HFFc6 (cell line): ENCODE measurements around the gene PCDHGB5. TPM values are rescaled to one million over a fixed set of nuclear protein-coding genes. Genes with fewer than 3 reads are reported as not detected.
A peak's percentile ranks its signal among the peaks of the same experiment; 100 is the strongest.

Source experiments
- DNase-seq: peaks from one replicate; pipeline ENCODE4 v3.0.0-alpha.2; 2018
- H3K27ac Mint-ChIP-seq: 2 replicates; pipeline ENCODE4 v1.8.0; 2020; ENCODE audit warnings: mild to moderate bottlenecking, mixed read lengths
- H3K27me3 Mint-ChIP-seq: 2 replicates; pipeline ENCODE4 v1.8.0; 2021; ENCODE audit warnings: mild to moderate bottlenecking, moderate library complexity, mixed read lengths; ENCODE audit not compliant: insufficient read depth
- H3K36me3 Mint-ChIP-seq: 2 replicates; pipeline ENCODE4 v1.8.0; 2021; ENCODE audit warnings: low read depth, mixed read lengths
- H3K4me1 Mint-ChIP-seq: 2 replicates; pipeline ENCODE4 v1.8.0; 2020; ENCODE audit warnings: low read depth, mixed read lengths
- H3K4me3 Mint-ChIP-seq: 2 replicates; pipeline ENCODE4 v1.8.0; 2020; ENCODE audit warnings: mild to moderate bottlenecking, moderate library complexity, mixed read lengths
- H3K9me3 Mint-ChIP-seq: 2 replicates; pipeline ENCODE4 v1.8.0; 2020; ENCODE audit warnings: mild to moderate bottlenecking, mixed read lengths
- total RNA-seq, 6 experiments: library from RNA; stranded (reverse); fragmentation: NEBNext Ultra II Directional; extraction: Animal tissue kit (Norgen Biotek cat#: 25700); gene quantifications; 2 replicates in 1 of 6; 3 replicates in 5 of 6; pipeline ENCODE4 v1.2.3, GENCODE V29; 2021
- TF ChIP-seq, protein P1 (sequence below): fragments of 200-600 bp; sonication (generic); IDR thresholded peaks from 2 replicates; pipeline ENCODE4 v1.5.0; 2021; ENCODE audit warnings: antibody characterized with exemption, mild to moderate bottlenecking

Gene PCDHGB5
- total RNA-seq, 6 experiments from 2014 or later, result 8.8 to 14.6 (median 9.6) TPM

DNA sequence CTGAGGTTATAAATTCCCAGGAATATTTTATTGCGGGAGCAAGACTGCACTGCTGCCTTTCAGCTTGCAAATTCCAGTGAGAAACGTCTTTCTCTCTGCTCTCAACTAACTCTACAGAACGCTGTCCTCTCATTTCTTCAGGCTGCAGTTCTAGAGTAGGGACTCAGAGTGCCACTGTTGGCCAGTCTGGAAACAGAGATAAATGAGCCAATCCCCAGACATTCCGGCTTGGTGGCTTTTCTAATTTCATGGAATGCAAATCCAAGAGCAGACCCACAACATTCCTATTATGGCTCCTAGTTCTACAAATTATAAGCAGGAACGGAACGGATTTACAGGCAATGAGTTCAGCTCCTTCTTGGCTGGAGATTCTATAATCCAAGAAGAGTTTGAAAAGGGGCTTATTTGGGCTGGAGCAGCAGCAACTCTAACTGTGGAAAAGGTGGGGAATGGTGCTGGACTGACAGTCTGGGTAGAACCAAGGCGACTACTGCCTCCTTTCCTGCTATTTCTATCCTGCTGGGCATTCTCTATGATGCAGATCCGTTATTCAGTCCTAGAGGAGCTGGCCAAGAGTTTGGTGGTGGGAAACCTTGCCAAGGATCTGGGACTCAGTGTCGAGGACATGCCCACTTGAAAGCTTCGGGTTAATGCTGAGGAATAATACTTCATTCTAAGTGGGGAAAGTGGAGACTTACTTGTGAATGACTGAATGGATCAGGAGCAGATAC is 41.8 kb downstream of the PCDHGB5 start:
- peak; percentile 39 for DNase-seq
- Mint-ChIP-seq H3K9me3 (peaks cover 4% of the 10 kb centered on the region), H3K27ac (peak overlapping the region; percentile 31; the same call in 1 of the 2 replicates), H3K4me3 (no peak overlapping the region), H3K4me1 (peaks cover 46% of the 10 kb centered on the region), H3K27me3 (no peaks in the 10 kb centered on the region), H3K36me3 (peaks cover 27% of the 10 kb centered on the region)
- TF ChIP-seq, protein P1, sequence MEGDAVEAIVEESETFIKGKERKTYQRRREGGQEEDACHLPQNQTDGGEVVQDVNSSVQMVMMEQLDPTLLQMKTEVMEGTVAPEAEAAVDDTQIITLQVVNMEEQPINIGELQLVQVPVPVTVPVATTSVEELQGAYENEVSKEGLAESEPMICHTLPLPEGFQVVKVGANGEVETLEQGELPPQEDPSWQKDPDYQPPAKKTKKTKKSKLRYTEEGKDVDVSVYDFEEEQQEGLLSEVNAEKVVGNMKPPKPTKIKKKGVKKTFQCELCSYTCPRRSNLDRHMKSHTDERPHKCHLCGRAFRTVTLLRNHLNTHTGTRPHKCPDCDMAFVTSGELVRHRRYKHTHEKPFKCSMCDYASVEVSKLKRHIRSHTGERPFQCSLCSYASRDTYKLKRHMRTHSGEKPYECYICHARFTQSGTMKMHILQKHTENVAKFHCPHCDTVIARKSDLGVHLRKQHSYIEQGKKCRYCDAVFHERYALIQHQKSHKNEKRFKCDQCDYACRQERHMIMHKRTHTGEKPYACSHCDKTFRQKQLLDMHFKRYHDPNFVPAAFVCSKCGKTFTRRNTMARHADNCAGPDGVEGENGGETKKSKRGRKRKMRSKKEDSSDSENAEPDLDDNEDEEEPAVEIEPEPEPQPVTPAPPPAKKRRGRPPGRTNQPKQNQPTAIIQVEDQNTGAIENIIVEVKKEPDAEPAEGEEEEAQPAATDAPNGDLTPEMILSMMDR, result peak; percentile 27; the same call in 1 of the 2 replicates

DNA sequence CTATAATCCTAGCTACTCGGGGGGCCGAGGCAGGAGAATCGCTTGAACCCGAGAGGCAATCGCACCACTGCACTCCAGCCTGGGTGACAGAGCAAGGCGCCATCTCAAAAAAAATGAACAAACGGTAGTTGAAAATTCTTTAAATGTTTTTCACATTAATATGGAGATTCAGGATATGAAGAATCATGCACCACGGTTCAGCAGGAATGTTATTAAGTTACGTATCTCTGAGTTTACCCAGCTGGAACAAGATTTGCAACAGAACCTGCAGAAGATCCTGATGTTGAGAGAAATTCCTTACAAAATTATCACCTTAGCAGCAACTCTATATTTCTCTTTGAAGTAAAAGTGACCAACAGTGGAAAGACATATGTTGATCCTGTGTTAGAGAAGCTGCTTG is 42.6 kb downstream of the PCDHGB5 start:
- Mint-ChIP-seq H3K4me1 (peaks cover 38% of the 10 kb centered on the region), H3K36me3 (peaks cover 30% of the 10 kb centered on the region), H3K4me3 (no peak overlapping the region), H3K9me3 (peaks cover 4% of the 10 kb centered on the region), H3K27me3 (no peaks in the 10 kb centered on the region), H3K27ac (no peak overlapping the region)
- no peak for DNase-seq
- TF ChIP-seq, protein P1, result no peak

DNA sequence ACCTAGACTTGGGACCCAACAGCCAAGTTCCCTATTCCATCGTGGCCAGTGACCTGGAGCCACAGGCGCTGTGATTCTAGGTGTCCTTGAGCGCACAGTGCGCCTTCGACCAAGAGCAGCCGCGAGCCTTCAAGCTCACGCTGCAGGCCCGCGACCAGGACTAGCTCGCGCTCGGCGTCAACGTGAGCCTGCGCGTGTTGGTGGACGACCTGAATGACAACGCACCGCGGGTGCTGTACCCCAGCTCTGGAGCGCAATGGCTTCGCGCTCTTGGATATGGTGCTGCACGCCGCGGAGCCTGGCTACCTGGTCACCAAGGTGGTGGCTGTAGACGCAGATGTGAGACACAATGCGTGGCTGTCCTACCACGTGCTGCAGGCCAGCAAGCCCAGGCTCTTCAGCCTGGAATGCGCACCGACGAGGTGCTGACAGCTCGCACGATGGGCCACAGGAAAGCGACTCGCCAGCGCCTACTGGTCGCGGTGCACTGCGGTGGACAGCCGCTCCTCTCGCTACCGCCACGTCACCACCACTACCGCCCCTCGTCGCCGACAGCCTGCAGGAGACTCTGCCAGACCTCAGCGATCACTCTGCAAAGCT is 43.9 kb downstream of the PCDHGB5 start:
- DNase-seq, result no peak
- peaks cover 4% of the 10 kb centered on the region for H3K9me3 Mint-ChIP-seq
- H3K27me3 Mint-ChIP-seq, result no peaks in the 10 kb centered on the region
- H3K36me3 Mint-ChIP-seq, result peaks cover 32% of the 10 kb centered on the region
- H3K27ac Mint-ChIP-seq, result no peak overlapping the region
- H3K4me3 Mint-ChIP-seq, result no peak overlapping the region
- TF ChIP-seq, protein P1, result no peak
- H3K4me1 Mint-ChIP-seq, result peaks cover 25% of the 10 kb centered on the region

Other genes with a start within 250 kb of the PCDHGB5 start
- under 1 TPM; 0.14 to 0.94 (median 0.70) TPM for gene PCDHB6, start 247.9 kb upstream of the PCDHGB5 start, total RNA-seq
- under 1 TPM; 0.38 to 0.97 (median 0.46) TPM for gene PCDHB7, start 225.3 kb upstream of the PCDHGB5 start, total RNA-seq
- gene PCDHB8, start 220.2 kb upstream of the PCDHGB5 start, total RNA-seq, result 1 to 10 TPM in 4 of 6 experiments, under 1 TPM in 2; 0.88 to 2.9 (median 2.1) TPM
- 1 to 10 TPM; 1.7 to 4.0 (median 3.5) TPM for gene PCDHB16, start 215.6 kb upstream of the PCDHGB5 start, total RNA-seq
- 1 to 10 TPM; 1.0 to 2.5 (median 1.6) TPM for gene PCDHB9, start 210.8 kb upstream of the PCDHGB5 start, total RNA-seq
- gene PCDHB10, start 205.6 kb upstream of the PCDHGB5 start, total RNA-seq, result 1 to 10 TPM in 4 of 6 experiments, under 1 TPM in 2; 0.78 to 1.3 (median 1.1) TPM
- under 1 TPM; 0.33 to 0.54 (median 0.47) TPM for gene PCDHB11, start 198.3 kb upstream of the PCDHGB5 start, total RNA-seq
- gene PCDHB12, start 189.2 kb upstream of the PCDHGB5 start, total RNA-seq, result under 1 TPM; 0.51 to 0.83 (median 0.63) TPM
- 1 to 10 TPM; 3.0 to 4.5 (median 3.8) TPM for gene PCDHB13, start 184.0 kb upstream of the PCDHGB5 start, total RNA-seq
- gene PCDHB14, start 174.6 kb upstream of the PCDHGB5 start, total RNA-seq, result 1 to 10 TPM; 1.8 to 3.5 (median 2.7) TPM
- 1 to 10 TPM in 3 of 6 experiments, under 1 TPM in 3; 0.45 to 1.4 (median 0.99) TPM for gene PCDHB15, start 152.6 kb upstream of the PCDHGB5 start, total RNA-seq
- under 1 TPM in 1 of 6 experiments, not detected in 5; 0.17 TPM for gene SLC25A2, start 93.9 kb upstream of the PCDHGB5 start, total RNA-seq
- 10 to 100 TPM; 72.7 to 98.9 (median 74.8) TPM for gene TAF7, start 77.2 kb upstream of the PCDHGB5 start, total RNA-seq
- gene PCDHGA1, start 67.4 kb upstream of the PCDHGB5 start, total RNA-seq, result 1 to 10 TPM in 4 of 6 experiments, under 1 TPM in 2; 0.91 to 1.6 (median 1.2) TPM
- 1 to 10 TPM; 1.3 to 3.7 (median 1.5) TPM for gene PCDHGA2, start 59.2 kb upstream of the PCDHGB5 start, total RNA-seq
- 10 to 100 TPM in 1 of 6 experiments, 1 to 10 TPM in 5; 1.9 to 10.2 (median 2.7) TPM for gene PCDHGA3, start 54.1 kb upstream of the PCDHGB5 start, total RNA-seq
- gene PCDHGB1, start 47.8 kb upstream of the PCDHGB5 start, total RNA-seq, result 1 to 10 TPM; 2.6 to 4.5 (median 3.4) TPM
- gene PCDHGA4, start 42.9 kb upstream of the PCDHGB5 start, total RNA-seq, result 1 to 10 TPM; 3.6 to 6.3 (median 5.2) TPM
- 10 to 100 TPM in 1 of 6 experiments, 1 to 10 TPM in 5; 4.4 to 10.3 (median 5.5) TPM for gene PCDHGB2, start 38.0 kb upstream of the PCDHGB5 start, total RNA-seq
- gene PCDHGA5, start 33.8 kb upstream of the PCDHGB5 start, total RNA-seq, result 1 to 10 TPM in 3 of 6 experiments, under 1 TPM in 3; 0.74 to 1.8 (median 1.0) TPM
- gene PCDHGB3, start 27.7 kb upstream of the PCDHGB5 start, total RNA-seq, result 1 to 10 TPM; 3.9 to 4.5 (median 4.3) TPM
- gene PCDHGA6, start 24.1 kb upstream of the PCDHGB5 start, total RNA-seq, result 1 to 10 TPM; 1.8 to 2.8 (median 2.8) TPM
- gene PCDHGA7, start 15.2 kb upstream of the PCDHGB5 start, total RNA-seq, result 10 to 100 TPM in 4 of 6 experiments, 1 to 10 TPM in 2; 2.4 to 12.5 (median 11.6) TPM
- 10 to 100 TPM in 4 of 6 experiments, 1 to 10 TPM in 2; 2.4 to 19.6 (median 16.6) TPM for gene PCDHGB4, start 10.2 kb upstream of the PCDHGB5 start, total RNA-seq
- 1 to 10 TPM in 1 of 6 experiments, under 1 TPM in 5; 0.52 to 1.0 (median 0.90) TPM for gene PCDHGA8, start 5.3 kb upstream of the PCDHGB5 start, total RNA-seq
- 1 to 10 TPM in 2 of 6 experiments, under 1 TPM in 4; 0.69 to 1.6 (median 0.88) TPM for gene PCDHGA9, start 4.8 kb downstream of the PCDHGB5 start, total RNA-seq
- 1 to 10 TPM in 4 of 6 experiments, under 1 TPM in 2; 0.79 to 1.4 (median 1.1) TPM for gene PCDHGB6, start 10.1 kb downstream of the PCDHGB5 start, total RNA-seq
- gene PCDHGA10, start 15.0 kb downstream of the PCDHGB5 start, total RNA-seq, result 1 to 10 TPM in 1 of 6 experiments, under 1 TPM in 5; 0.61 to 1.3 (median 0.78) TPM
- 10 to 100 TPM in 2 of 6 experiments, 1 to 10 TPM in 4; 5.8 to 21.7 (median 6.8) TPM for gene PCDHGB7, start 19.7 kb downstream of the PCDHGB5 start, total RNA-seq
- gene PCDHGA11, start 23.1 kb downstream of the PCDHGB5 start, total RNA-seq, result 10 to 100 TPM in 3 of 6 experiments, 1 to 10 TPM in 3; 2.3 to 11.4 (median 9.8) TPM
- 10 to 100 TPM in 4 of 6 experiments, 1 to 10 TPM in 2; 8.8 to 21.0 (median 18.9) TPM for gene PCDHGA12, start 32.6 kb downstream of the PCDHGB5 start, total RNA-seq
- gene PCDHGC3, start 78.0 kb downstream of the PCDHGB5 start, total RNA-seq, result 100 to 1,000 TPM; 126 to 150 (median 132) TPM
- gene PCDHGC4, start 87.1 kb downstream of the PCDHGB5 start, total RNA-seq, result 1 to 10 TPM in 1 of 6 experiments, under 1 TPM in 5; 0.34 to 1.4 (median 0.62) TPM
- gene PCDHGC5, start 91.1 kb downstream of the PCDHGB5 start, total RNA-seq, result 1 to 10 TPM; 2.3 to 5.7 (median 2.7) TPM
- gene DIAPH1, start 221.1 kb downstream of the PCDHGB5 start, total RNA-seq, result 100 to 1,000 TPM; 105 to 119 (median 109) TPM
- gene HDAC3, start 238.9 kb downstream of the PCDHGB5 start, total RNA-seq, result 10 to 100 TPM; 52.1 to 63.7 (median 55.1) TPM
- 1 to 10 TPM; 2.2 to 4.4 (median 3.0) TPM for gene RELL2, start 239.1 kb downstream of the PCDHGB5 start, total RNA-seq